K562 (cell line): ENCODE data around the gene TMEM267. TPM values are rescaled to one million over a fixed set of nuclear protein-coding genes. Genes with fewer than 3 reads are reported as not detected.

Experiments used
- ATF3 ChIP-seq, 2 experiments: fragments of 450-650 bp in 1 of 2; sonication (generic) in 1 of 2; formaldehyde crosslinking in 1 of 2; IDR thresholded peaks in 1 of 2; conservative IDR thresholded peaks in 1 of 2; 2 replicates each; pipeline versions ENCODE4 v1.6.1 to v1.8.1; 2016 to 2023; ENCODE audit warnings: mild to moderate bottlenecking in 2 of 2, moderate library complexity in 2 of 2, inconsistent platforms in 1 of 2, missing genetic modification reagents in 1 of 2
- BRF2 ChIP-seq: IDR thresholded peaks from 3 replicates; pipeline ENCODE4 v1.6.1; 2011; ENCODE audit warnings: borderline replicate concordance, mild to moderate bottlenecking; ENCODE audit not compliant: insufficient read length, insufficient read depth
- CTBP1 ChIP-seq: fragments of 450-650 bp; IDR thresholded peaks from 2 replicates; pipeline ENCODE4 v1.6.1; 2016; ENCODE audit warnings: borderline replicate concordance
- ELF4 ChIP-seq: fragments of 450-650 bp; formaldehyde crosslinking; IDR thresholded peaks from 2 replicates; pipeline ENCODE4 v1.4.0; 2022; ENCODE audit warnings: missing genetic modification characterization
- HCFC1 ChIP-seq: IDR thresholded peaks from 2 replicates; pipeline ENCODE4 v1.6.1; 2012; ENCODE audit warnings: low read depth, low read length, improper control_type of control experiment
- ID3 ChIP-seq, 2 experiments: fragments of 250-450 bp in 1 of 2; fragments of 450-650 bp in 1 of 2; sonication (Bioruptor Pico) in 1 of 2; IDR thresholded peaks; 2 replicates each; pipeline versions ENCODE4 v1.6.1 to v1.8.0; 2016 to 2021; ENCODE audit warnings: mild to moderate bottlenecking in 2 of 2, moderate library complexity in 2 of 2, missing compliant biosample characterization in 1 of 2, missing genetic modification characterization in 1 of 2
- MAFG ChIP-seq: fragments of 450-650 bp; conservative IDR thresholded peaks from 2 replicates; pipeline ENCODE4 v1.6.1; 2016; ENCODE audit warnings: missing genetic modification characterization, missing compliant biosample characterization
- MAFK ChIP-seq: IDR thresholded peaks from 2 replicates; pipeline ENCODE4 v1.6.1; 2011; ENCODE audit warnings: low read length, improper control_type of control experiment
- POLR3G ChIP-seq: IDR thresholded peaks from 2 replicates; pipeline ENCODE4 v1.6.1; 2011; ENCODE audit not compliant: insufficient read length, insufficient replicate concordance; ENCODE audit errors: extremely low read depth
- SRSF3 ChIP-seq: fragments of 200-400 bp; formaldehyde crosslinking; IDR thresholded peaks from 2 replicates; pipeline ENCODE4 v1.6.1; 2016; ENCODE audit warnings: mild to moderate bottlenecking, low read length, moderate library complexity; ENCODE audit not compliant: insufficient read depth
- TRIM25 ChIP-seq: fragments of 450-650 bp; IDR thresholded peaks from 2 replicates; pipeline ENCODE4 v1.7.0; 2016; ENCODE audit warnings: borderline replicate concordance
- TSC22D4 ChIP-seq: fragments of 450-650 bp; IDR thresholded peaks from 2 replicates; pipeline ENCODE4 v1.6.1; 2016; ENCODE audit warnings: missing genetic modification characterization, missing biosample characterization, control low read depth
- ZBTB17 ChIP-seq: fragments of 450-650 bp; formaldehyde crosslinking; IDR thresholded peaks from 2 replicates; pipeline ENCODE4 v1.4.0; 2020; ENCODE audit warnings: mild to moderate bottlenecking
- ZMIZ1 ChIP-seq, 2 experiments: fragments of 150-350 bp in 1 of 2; IDR thresholded peaks; 2 replicates each; pipeline ENCODE4 v1.6.1; 2012 to 2016; ENCODE audit warnings: low read depth in 2 of 2, low read length in 2 of 2, mild to moderate bottlenecking in 1 of 2, moderate library complexity in 1 of 2
- ZNF384 ChIP-seq: IDR thresholded peaks from 2 replicates; pipeline ENCODE4 v1.6.1; 2012; ENCODE audit warnings: low read depth, low read length, improper control_type of control experiment
- polyA plus RNA-seq, 8 experiments: library from polyadenylated mRNA; depleted of rRNA in 4 of 8; stranded (reverse) in 5 of 8; unstranded in 3 of 8; fragments of >200 nt; fragmentation: Nextera tagmentation in 2 of 8; fragmentation: Illumina TruSeq in 1 of 8; extraction: Ambion mirVana in 2 of 8; extraction: Trizol in 1 of 8; gene quantifications; 2 replicates each; pipeline versions ENCODE4 v1.2.1 to v1.2.3, GENCODE V29; 2011 to 2014; ENCODE audit warnings: inconsistent platforms in 1 of 8, missing spikeins in 1 of 8
- total RNA-seq, 7 experiments: library from RNA; depleted of rRNA in 6 of 7; stranded (reverse); fragments of >200 nt in 6 of 7; fragmentation: Illumina TruSeq in 2 of 7; extraction: Trizol in 2 of 7; gene quantifications; 2 replicates each; pipeline versions ENCODE4 v1.2.1 to v1.2.3, GENCODE V29; 2011 to 2021; ENCODE audit warnings: low replicate concordance in 1 of 7

Gene TMEM267
- total and polyA plus RNA-seq, 9 of the 15 experiments (the other 6 are each of a cell fraction or from before 2014, with no cell fraction given): 8.1 to 61.1 (median 17.8) TPM

- TF ChIP-seq BRF2: no peak
- TF ChIP-seq TSC22D4 (tag): no peak
- no peak for TF ChIP-seq MAFG (tag)
- peak in 1 of 2 experiments; percentile 59; a peak in 1 of 4 replicates for TF ChIP-seq ZMIZ1 (IDR thresholded peaks at IDR 0.05; ENCODE audit: low read depth in 2 of 2, low read length in 2 of 2)
- no peak for TF ChIP-seq ELF4 (CRISPR knock-in tag)
- TF ChIP-seq ZBTB17 (CRISPR knock-in tag): 0 out of 2 replicates have a peak, but pooled peaks have one; percentile 17
- no peak for TF ChIP-seq ID3 (CRISPR knock-in tag; IDR thresholded peaks at IDR 0.05)
- TF ChIP-seq ID3 (tag; IDR thresholded peaks at IDR 0.05): no peak; the same call in 1 of the 2 replicates
- no peak for TF ChIP-seq TRIM25
- no peak for TF ChIP-seq POLR3G
- peak; percentile 94 for TF ChIP-seq ATF3 (IDR thresholded peaks at IDR 0.05)
- TF ChIP-seq ATF3 (CRISPR knock-in tag; conservative IDR thresholded peaks at IDR 0.05): no peak
- TF ChIP-seq HCFC1: peak; percentile 75
- peak; percentile 49 for TF ChIP-seq ZNF384
- 0 out of 2 replicates have a peak, but pooled peaks have one; percentile 3 for TF ChIP-seq MAFK
- TF ChIP-seq CTBP1: peak; percentile 21; the same call in 1 of the 2 replicates
- TF ChIP-seq SRSF3: peak; percentile 81; the same call in 1 of the 2 replicates
Observed at GRCh38 chr5:43483298-43484105, at the start of gene TMEM267 (continued).
